Fibroblast of skin of scalp (primary cell): ENCODE measurements around the gene CPT1B.
A peak's percentile ranks its signal among the peaks of the same experiment; 100 is the strongest.
"Not testable (repeated sequence)": the region's sequence is repeated elsewhere in the genome, so short reads cannot be mapped to it uniquely, and the experiment has no call there.

Source experiments
- DNase-seq: peaks from one replicate; pipeline ENCODE4 v3.0.0-alpha.2; 2013

The CPT1B gene

GRCh38 chr22:50544078-50544745 lies 34.0 kb downstream of the CPT1B start:
- DNase-seq, result peak; percentile 71

- no peak for DNase-seq
These were observed 35.8 kb downstream of the CPT1B start for GRCh38 chr22:50542416-50542927.

GRCh38 chr22:50541667-50542026 lies 36.6 kb downstream of the CPT1B start:
- DNase-seq, result peak; percentile 84

GRCh38 chr22:50540381-50540780 lies 37.8 kb downstream of the CPT1B start:
- DNase-seq, result no peak

GRCh38 chr22:50537765-50538164 lies 40.5 kb downstream of the CPT1B start:
- no peak for DNase-seq

- no peak for DNase-seq
These were observed 42.0 kb downstream of the CPT1B start for GRCh38 chr22:50536226-50536625.

GRCh38 chr22:50535113-50535512 lies 43.1 kb downstream of the CPT1B start:
- DNase-seq, result no peak

GRCh38 chr22:50533856-50534711 lies 44.1 kb downstream of the CPT1B start:
- DNase-seq, result not testable (repeated sequence)

- no peak for DNase-seq
These were observed 45.1 kb downstream of the CPT1B start for GRCh38 chr22:50532824-50533796.

GRCh38 chr22:50531962-50532674 lies 46.1 kb downstream of the CPT1B start:
- peak; percentile 45 for DNase-seq

- DNase-seq, result no peak
These were observed 46.7 kb downstream of the CPT1B start for GRCh38 chr22:50531546-50531961.

GRCh38 chr22:50530877-50531545 lies 47.2 kb downstream of the CPT1B start:
- peak; percentile 75 for DNase-seq

- no peak for DNase-seq
These were observed 47.7 kb downstream of the CPT1B start for GRCh38 chr22:50530580-50530876.

GRCh38 chr22:50529897-50530579 lies 48.2 kb downstream of the CPT1B start, which contains the start of gene TYMP:
TSS of gene TYMP (minus strand) at chr22:50530012. CDS start at chr22:50529709, 303 bp downstream.
- peak; percentile 66 for DNase-seq

- DNase-seq, result no peak
These were observed 48.8 kb downstream of the CPT1B start for GRCh38 chr22:50529416-50529896.

- no peak for DNase-seq
These were observed 49.4 kb downstream of the CPT1B start for GRCh38 chr22:50528682-50529415.

GRCh38 chr22:50527921-50528681 lies 50.1 kb downstream of the CPT1B start:
- no peak for DNase-seq

GRCh38 chr22:50526834-50527801 lies 51.1 kb downstream of the CPT1B start:
- no peak for DNase-seq
